Activated T-cell treated with anti-CD3 and anti-CD28 coated beads for 1 hour (primary cell): ENCODE data around the gene SPOCK1.
A peak's percentile ranks its signal among the peaks of the same experiment; 100 is the strongest.
"Not testable (repeated sequence)": the region's sequence is repeated elsewhere in the genome, so short reads cannot be mapped to it uniquely, and the experiment has no call there.

Experiments
- DNase-seq: peaks from one replicate; pipeline ENCODE4 v3.0.0-alpha.2; 2020; ENCODE audit warnings: low read depth

Gene SPOCK1

DNA sequence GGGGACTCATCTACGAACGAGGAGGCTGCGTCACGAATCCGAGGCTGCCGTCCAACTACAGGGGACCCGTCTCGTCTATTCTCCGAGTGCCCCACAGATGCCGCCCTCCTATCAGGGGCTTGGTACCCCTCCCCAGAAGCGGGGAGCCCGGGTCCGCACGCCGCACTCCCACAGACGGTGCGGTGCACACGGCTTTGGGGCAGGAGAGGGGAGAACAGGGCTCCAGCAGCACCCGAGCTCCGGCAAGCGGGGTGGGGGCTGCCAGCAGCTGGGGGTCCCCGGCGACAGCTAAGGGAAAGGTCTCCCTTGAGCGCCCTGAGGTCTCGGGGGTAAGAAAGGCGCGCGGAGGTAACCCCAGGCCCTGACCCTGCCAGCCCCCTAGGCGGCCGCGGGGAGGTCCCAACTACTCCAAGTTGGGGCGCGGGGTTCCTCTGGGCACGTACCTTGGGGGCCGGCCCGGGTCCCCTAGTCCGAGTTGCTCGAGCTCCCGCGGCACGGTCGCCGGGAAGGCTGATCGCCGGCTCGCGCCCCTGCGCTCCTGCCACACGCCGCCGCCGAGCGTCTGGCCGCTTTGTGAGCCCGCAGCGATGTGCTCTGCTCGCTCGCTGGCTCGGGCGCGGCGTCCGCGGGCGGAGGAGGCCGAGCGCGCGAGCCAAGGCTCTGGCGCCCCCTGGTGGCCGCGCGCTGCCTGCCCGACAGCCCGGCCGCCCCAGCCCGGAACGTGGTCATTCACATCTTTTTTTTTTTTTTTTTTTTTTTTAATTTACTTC lies at the start of gene SPOCK1:
SPOCK1 (minus strand) TSS at position 591 of the 770 bp plus-strand sequence.
- peak; percentile 37 for DNase-seq

DNA sequence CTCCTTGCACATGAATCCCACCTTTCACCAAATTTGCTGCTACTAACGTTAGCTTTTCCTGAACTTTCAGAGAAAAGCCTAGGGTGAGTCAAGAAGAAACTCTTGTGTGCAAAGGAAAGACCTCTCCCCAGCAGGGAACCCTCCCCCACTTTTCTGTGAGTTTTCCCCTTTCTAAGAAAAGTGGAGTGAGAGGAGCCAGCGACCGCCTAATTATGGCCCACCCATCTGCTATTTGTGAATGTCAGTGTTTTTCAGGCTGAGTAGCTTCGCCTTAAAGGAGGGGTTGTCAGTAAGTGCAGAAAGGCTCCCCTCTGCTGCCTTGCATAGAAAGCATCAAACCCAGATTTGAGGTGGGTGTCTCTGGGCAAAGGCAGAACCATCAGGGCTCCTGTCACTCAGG lies 46.8 kb upstream of the SPOCK1 start:
- DNase-seq: no peak

DNA sequence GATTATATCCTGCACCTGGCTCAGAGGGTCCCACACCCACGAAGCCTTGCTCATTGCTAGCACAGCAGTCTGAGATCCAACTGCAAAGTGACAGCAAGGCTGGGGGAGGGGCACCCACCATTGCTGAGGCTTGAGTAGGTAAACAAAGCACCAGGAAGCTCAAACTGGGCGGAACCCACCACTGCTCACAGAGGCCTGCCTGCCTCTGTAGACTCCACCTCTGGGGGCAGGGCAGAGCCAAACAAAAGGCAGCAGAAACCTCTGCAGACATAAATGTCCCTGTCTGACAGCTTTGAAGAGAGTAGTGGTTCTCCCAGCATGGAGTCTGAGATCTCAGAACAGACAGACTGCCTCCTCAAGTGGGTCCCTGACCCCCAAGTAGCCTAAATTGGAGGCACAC lies 36.3 kb upstream of the SPOCK1 start:
- DNase-seq: not testable (repeated sequence)

DNA sequence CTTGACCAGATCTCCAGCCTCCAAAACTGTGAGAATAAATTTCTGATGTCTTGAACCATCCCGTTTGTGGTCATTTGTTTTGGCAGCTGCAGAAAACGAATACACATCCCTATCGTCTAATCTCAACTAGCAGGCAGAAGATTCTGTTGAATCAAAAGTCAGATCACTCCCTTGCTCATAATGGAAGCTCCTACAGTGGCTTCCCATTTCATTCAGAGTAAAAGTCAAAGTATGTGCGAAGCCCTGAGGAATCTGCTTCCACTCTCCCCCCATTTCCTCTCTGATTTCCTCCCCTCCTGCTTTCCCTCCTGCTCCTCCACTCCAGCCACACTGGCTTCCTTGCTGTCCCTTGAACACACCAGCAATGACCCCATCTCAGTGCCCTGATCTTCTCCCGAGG lies 34.8 kb upstream of the SPOCK1 start:
- no peak for DNase-seq

DNA sequence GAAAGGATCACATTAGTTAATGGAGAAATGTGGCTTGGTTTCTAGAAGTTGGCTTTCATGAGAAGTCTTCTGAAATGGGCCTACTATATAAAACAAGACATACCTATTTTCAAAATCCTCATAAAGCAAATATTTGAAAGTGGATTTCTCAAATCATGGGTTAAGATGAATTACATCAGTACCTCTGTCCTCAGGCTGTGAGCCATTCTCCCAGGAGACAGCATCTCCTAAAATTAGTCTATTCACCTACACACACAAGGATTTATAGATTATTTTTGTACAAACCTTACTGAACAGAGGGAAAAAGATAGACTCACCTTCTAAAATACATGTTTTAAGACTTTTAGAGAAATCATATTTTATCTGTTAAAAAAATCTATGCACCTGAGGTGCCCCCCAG lies 32.1 kb upstream of the SPOCK1 start:
- DNase-seq: no peak

DNA sequence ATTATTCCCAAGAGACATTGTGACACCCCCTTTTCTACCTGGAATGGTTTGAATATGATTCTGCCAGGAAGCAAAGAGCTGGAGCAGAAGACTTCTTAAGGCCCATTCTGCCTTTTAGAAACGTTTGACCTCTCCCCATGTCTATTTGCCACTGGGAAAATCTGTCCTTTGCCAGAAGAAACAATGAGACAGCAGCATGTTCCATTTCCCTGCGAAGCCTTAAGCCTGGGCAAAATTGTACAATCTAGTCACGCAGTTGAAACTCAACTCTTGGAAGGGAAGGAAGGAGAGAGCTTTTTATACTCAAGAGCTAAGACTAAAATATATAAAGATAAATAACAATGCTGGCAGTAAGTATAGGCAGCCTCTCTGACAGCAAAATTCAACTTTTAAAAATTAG lies 22.1 kb upstream of the SPOCK1 start:
- DNase-seq: no peak

DNA sequence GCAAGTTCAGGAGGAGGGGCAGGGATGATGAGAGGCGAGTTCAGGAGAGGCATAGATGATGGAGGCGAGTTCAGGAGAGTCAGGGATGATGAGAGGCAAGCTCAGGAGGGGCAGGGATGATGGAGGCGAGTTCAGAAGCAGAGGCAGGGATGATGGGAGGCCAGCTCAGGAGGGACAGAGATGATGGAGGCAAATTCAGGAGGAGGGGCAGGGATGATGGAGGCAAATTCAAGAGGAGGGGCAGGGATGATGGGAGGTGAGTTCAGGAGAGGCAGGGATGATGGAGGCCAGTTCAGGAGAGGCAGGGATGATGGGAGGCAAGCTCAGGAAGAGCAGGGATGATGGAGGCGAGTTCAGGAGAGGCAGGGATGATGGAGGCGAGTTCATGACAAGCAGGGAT lies 17.8 kb upstream of the SPOCK1 start:
- DNase-seq: no peak

DNA sequence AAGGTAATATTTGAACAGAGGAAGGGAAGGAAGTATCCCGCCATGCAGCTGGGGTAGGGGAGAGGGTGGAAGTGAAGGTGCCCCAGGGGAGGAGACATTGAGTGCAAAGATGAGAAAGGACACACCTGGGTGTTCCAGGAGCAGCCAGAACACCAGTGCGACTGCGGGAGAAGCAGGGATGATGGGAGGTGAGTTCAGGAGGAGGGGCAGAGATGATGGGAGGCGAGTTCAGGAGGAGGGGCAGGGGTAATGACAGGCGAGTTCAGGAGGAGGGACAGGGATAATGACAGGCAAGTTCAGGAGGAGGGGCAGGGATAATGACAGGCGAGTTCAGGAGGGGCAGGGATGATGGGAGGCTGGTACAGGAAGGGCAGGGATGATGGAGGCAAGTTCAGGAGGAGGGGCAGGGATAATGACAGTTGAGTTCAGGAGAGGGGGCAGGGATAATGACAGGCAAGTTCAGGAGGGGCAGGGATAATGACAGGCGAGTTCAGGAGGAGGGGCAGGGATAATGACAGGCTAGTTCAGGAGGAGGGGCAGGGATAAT lies 17.2 kb upstream of the SPOCK1 start:
- no peak for DNase-seq

DNA sequence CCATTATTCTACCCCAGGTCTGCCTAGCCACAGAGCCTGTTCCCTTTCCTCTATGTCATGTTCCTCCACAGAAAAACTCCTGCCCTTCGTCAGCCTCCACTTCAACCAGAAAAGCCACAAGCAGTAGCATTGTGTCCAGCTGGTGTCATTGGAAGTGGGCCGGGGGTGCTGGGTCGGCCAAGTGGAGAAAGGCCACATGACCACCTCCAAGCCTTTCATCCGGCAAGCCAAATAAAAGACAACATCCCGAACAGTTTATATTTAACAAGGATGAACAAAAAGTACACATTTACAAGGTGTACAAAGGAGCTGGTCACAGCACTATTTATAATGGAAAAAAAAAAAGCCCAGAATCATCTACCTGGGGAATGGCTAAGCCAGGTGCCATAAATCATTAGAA lies 16.1 kb upstream of the SPOCK1 start:
- DNase-seq: no peak

DNA sequence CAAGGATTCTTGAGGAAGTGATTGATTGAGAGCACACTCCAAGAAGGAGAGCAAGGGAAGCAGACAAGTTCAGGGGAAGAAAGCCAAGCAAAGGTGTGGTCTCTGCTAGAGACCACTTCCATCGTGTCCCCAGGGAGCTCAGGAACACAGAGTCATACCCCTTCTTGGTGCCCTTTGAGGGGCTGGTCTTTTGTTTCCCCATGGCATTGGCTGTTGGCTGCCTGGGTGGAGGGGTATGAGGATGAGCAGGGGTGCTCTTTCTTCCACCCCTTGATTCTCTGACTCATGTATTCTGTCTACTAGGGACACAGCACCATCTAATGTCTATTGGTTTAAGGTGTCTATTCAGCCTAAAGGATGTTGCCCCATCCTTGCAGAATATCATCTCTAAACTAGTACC lies 11.5 kb upstream of the SPOCK1 start:
- DNase-seq: no peak

DNA sequence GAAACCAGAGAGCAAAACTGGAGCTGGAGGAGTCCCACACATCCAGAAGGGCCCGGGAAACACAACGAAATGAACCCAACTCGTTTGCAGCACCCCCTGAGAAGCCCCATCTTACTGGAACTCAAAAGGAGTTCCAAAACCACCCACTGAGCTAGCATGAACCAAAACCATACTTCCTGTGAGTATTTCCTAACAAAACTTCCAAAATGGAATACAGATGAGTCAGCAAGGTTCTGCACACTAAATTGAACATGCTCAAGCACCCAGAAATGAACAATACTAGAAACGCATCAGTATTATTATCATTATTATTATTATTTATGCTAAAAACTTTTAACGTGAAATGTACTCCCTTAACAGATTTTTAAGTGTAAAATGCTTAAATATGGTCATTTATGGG lies 8.0 kb upstream of the SPOCK1 start:
- DNase-seq: no peak

DNA sequence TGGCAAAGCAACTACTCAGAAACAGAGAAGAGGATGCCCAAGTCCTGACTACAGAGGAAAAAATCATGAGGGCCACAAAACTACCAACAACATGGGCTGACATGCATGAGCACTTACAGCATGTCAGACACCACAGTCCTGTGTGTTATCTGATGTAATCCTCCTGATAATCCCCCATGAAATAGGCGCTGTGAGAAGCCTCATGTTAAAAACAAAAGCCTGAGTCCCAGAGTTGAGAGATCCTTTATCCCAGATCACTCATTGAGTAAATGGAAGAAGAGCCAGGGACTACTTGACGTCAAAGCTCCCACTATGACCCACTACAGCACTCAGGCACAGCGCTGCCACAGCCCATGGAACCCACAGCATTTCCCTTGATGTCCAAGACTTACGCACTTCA lies 7.2 kb upstream of the SPOCK1 start:
- DNase-seq: no peak

DNA sequence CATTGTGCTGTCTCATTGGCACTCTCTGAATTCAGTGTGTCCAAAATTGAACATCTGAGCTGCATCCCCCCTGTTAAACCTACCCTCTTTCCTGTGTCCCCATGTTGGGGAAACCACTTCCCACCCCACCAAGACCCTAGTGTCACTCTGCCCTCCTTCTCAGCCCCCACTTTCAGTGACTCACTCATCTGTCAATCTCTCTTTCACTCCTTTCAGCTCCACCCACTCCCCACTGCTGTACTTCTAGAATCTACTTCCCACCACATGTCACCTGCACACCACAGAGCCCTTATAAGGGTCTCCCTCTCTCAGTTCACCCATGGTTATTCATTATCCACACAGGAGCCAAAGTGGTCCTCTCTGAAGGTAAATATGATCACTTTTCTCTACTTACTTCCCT lies 5.8 kb upstream of the SPOCK1 start:
- DNase-seq: no peak

DNA sequence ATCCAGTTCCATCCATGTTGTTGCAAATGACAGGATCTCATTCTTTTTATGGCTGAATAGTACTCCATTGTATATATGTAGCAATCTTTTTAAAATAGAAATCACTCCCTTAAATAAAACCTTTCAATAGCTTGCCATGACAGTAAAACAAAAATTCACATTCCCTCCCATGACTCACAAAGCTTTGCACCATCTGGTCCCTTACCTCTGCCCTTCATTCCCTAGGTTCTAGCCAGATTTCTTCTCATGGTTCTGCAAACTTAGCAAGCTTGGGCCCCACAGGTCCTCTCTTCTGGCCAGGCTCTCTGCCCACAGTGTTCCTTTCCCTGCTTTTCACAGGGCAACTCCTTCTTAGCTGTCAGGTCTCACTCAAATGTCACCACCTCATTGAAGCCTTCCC lies 4.3 kb upstream of the SPOCK1 start:
- DNase-seq: no peak

DNA sequence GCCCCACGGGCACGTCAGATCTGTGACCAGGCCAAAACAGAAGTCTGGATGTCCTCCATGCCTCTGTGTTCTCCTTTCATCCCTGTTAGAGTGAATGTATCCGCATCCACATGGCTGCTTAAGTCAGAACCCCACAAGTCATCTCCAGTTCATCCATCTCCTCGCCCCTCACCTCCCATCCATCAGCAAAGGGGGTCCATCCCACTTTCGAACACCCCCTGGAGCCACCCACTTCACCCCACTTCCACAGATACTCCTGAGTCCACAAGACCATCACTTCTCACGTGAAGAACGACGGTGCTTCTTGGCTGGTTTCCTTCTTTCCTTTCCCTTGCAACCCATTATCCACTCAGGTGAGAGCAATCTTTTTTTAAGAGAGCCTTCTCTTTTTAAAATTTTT lies 3.5 kb upstream of the SPOCK1 start:
- no peak for DNase-seq

DNA sequence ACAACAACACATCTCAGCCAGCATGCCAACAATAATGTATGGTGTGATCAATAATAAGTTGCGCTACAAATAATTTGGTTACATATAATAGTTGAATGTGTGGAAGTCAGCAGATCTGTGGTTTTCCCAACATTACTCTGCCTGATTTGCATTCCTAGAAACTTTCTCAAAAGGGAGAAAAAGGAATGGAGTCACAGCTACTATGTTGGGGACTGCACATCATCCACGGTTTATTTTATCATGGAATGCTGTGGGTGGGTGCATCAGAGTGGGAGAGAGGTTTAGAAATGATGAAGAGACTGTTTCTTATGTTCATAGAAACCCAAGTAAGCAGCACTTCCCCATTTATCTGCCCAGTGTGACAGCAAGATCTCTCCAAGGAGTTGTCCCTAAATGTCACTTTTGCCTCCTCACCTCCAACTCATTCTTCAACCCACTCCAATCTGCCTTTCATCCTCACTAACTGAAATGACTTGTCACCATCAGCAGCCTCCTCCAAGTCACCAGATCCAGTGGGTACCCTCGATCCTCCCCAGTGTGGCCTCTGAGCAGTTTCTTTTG lies 2.8 kb upstream of the SPOCK1 start:
- DNase-seq: no peak

DNA sequence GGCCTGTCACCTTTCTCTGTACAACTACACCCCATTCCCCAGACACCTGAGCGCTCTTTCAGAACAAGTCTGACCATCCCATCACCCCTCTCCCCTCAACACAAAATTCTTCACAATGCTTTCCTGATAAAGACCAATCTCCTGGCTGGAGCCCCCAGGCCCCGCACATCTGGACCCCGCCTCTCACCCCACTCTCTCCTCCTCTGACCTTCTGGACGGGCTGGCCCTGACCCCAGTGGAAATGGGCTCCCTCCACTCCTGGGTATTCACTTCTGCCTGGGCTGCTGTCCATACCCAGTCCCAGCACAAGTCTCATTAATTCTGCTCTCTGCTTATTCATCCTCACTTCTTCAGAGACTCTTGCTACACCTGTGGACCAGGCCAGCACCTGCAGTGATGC lies 2.1 kb upstream of the SPOCK1 start:
- no peak for DNase-seq

DNA sequence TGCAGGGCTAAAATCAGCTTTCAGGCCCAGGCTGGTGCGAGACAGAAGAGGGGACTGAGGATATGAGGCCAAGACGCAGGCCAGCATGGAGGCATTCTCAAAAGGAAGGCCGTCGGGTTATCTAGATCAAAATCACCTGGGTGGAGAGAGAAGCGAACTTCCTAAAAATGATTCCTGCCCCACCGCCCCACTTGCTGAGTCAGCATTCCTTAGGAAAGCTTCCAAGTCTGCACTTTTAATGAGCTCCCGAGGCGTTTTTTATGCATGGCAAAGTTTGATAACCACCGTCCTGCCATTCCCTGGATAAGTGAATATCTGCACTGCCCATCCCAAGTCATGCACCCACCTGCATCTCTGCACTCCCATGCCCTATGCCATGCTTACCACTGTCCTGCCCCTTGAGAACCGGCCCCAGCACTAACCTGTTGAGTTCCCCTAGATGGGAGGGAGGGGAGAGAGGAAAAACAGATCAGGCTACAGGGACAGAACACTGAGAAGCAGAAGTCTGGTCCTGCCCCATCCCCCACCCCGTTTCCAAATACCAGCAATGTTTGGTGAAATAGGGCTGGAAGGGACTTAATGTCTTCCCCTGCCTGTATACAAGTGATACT lies 1.6 kb upstream of the SPOCK1 start:
- DNase-seq: no peak

DNA sequence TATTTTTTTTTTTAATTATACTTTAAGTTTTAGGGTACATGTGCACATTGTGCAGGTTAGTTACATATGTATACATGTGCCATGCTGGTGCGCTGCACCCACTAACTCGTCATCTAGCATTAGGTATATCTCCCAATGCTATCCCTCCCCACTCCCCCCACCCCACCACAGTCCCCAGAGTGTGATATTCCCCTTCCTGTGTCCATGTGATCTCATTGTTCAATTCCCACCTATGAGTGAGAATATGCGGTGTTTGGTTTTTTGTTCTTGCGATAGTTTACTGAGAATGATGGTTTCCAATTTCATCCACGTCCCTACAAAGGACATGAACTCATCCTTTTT lies 351 bp upstream of the SPOCK1 start:
- DNase-seq: not testable (repeated sequence)

DNA sequence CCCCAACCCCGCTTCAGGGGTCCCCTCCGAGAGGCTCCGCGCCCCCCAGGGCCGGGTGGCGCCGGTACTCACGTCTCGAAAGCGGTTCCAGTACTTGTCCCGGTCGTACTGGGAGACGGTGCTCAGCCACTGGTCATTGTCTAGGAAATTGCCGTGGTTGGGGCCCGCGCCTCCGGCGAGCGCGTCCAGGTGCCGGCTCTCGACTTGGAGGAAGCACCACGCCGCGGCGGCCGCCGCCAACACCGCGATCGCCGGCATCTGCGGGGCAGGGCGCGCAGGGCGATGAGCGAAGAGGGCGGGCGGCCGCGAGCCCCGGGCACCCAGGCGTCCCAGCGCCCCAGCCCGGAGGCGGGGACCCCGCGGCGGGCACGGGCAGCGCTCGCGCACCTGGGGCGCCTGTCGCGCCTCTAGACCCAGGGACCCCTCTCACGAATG lies 808 bp downstream of the SPOCK1 start:
- DNase-seq: no peak

DNA sequence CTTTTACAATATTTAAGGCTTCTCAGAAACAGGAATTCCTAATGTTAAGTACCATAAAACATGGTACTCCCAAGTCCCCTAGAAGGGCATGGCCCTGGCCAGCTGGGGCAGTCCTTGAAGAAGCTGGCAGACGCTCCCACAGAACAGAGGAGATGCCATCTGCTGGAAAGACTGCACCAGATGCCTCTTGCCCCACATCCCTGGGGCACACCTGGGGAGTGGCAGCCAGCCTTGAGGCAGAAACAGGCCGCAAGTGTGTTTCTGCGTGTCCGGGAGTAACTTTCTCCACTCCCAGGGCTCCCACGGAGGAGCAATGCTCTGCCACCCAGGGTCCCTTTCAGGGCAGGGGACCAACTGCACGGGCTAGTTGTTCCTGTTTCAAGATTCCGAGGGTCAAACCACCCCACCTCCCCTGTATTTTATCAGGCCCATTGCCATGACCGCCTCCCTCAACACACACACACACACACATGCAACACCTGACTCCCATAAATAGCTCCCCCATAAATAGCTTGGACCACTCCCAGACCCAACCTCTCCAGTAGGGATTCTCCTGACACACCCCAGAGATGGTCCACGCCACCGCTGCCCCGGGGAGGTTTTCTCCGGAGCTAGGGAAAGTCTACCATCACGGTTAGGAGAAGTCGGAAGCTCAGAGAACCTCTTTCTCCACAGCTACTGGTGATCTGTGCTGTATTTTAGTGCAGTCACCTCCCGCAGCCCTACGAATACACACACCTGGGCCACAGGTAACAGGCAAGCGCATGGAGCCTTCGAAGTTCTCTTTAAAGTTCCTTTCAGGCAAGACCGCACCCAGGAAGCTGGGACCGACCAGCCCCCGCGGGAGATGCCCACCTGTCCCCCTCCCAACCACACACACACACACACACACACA lies 1.5 kb downstream of the SPOCK1 start:
- no peak for DNase-seq

DNA sequence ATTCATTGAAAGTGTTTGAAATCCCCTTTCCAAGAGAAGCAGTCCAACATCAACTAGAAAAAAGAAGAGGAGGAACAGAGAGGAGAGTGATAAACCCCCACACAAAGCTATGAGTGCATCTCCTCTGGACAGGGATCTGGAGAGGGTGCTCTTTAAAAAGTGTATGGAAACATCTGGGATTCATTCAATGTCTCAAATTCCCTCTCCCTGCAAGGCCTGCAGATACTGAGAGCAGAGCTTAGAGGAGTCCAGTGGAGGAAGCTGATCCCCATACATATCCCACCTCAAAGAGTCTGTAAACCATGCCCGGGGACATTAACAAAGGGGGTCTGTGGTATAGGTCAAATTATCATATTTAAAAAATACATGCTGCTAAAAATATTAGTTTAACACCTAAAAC lies 2.2 kb downstream of the SPOCK1 start:
- no peak for DNase-seq
